GM18508 (cell line): ENCODE measurements around the gene RGS12.

Experiments
- ATAC-seq: cut with Tn5 transposase; IDR thresholded peaks from one replicate; pipeline ENCODE4 v1.9.1; 2021; ENCODE audit warnings: moderate number of reproducible peaks; ENCODE audit not compliant: insufficient read depth, unreplicated experiment

The RGS12 gene

DNA sequence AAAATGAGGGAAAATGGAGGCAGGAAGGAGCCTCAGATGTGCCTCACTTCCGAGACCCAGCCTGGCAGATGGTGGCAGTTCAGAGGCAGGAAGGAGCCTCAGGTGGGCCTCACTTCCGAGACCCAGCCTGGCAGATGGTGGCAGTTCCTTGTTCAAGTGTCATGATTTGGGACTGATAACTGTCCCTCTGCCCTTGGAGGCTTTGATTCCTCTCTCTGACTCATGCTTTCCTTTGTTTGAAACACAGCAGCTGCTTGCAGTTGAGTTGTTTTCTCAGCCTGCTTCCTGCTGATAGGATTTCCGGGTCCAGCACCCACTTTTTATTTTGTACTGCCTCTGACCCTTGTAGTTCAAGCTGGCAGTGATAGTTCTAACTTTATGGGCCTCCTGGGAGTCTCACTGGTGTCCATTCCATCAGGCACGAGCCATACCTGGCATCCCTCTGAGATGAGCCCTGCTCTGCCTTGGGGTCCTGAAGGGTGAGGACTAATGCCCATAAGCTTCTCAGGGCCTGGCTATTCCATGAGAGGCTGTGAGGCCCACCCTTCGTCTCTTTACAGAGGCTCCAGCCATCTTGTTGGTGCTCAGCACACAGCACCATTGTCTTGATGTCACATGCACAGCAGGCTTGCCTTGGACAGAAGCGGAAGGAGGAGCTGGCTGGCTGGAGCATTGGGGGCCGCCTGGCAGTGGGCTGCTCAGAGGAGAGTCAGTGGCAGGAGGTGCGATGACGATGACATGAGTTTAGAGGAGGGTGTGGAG lies 13.0 kb downstream of the RGS12 start:
- no peak for ATAC-seq

DNA sequence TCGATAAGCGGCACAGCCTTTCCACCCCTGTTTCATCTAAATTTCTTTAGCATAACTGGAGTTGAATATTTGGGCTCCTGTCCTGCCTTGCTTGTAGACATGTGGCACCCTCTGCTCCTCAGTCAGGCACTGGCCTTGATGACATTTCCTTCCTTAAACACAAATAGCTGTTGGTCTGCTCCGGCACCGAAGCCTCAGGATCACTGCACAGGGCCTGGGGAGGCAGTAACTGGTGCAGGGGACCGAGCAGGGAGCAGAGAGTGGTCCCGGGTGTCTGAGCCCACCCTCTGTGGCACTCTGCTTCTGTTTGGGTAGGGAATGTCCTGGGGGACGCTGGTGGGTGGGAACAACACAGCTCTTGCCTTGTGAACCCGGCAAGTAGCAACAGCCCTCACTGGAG lies 13.6 kb downstream of the RGS12 start:
- ATAC-seq: no peak

DNA sequence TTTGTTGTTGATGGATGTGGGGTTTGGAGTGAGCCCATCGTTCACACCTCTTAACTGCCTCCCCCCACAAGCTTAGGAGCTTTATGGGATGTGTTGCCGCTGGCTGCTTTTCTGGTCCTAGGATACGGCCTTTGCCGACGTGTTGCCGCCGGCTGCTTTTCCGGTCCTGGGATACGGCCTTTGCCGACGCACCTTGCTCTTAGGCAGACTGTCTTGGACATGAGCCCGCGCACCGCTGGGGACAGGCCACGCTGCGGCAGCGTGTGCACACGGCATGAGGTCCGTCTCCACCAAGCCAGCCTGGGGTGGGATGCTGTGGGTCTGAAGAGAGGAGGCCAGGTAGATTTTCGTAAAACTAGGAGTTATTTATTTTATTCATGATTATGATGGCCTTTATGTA lies 14.2 kb downstream of the RGS12 start:
- no peak for ATAC-seq

DNA sequence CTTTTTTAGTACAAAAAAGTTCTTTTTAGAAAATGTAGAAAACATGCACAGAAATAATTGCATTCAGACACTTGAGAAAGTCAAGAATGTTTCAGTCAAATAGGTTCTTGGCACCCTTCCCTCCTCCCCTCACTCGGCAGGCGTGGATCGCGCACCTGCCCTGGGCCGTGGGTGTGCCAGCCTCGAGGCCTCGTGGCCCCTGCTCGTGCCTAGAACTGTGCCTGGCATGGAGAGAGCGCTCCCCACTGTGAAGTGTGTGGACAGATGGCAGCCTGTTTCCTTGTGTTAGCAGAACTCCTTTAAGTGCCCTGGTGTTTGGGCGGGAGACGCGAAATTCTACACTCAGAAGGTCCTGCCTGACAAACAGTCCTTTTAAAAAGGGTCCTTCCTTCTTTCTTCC lies 14.7 kb downstream of the RGS12 start:
- no peak for ATAC-seq

DNA sequence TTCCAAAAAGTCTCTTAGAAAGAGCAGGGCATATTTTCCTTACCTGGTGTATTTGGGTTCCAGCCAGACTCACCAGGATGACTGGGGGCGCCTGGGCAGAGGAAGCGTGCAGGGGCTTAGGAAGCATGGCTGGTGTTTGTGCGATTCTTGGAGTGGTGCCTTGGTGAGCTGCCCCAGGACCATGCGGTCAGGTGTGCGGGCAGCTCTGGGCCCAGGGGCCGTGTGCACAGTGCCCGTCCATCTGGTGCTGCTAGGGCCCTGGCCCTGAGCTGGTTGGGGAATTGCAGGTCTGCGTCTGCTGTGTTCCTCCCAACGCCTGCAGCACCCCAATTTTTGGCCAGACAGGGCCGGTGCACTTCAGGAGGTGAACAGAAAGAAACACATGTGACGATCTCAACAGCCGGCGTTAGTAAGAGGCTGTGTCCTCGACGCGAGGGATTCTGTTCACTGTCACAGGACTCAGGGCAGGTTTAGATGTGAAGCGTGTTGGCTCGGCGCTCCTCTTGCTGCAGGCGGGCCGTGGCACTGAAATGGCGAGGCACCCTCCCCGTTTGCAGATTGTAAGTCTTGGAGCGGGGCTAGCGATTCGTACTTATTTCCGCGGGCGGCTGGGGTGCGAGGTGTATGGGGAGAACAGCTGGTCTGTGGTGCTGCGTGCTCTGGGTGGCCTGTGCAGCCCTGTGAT lies 15.2 kb downstream of the RGS12 start:
- no peak for ATAC-seq

DNA sequence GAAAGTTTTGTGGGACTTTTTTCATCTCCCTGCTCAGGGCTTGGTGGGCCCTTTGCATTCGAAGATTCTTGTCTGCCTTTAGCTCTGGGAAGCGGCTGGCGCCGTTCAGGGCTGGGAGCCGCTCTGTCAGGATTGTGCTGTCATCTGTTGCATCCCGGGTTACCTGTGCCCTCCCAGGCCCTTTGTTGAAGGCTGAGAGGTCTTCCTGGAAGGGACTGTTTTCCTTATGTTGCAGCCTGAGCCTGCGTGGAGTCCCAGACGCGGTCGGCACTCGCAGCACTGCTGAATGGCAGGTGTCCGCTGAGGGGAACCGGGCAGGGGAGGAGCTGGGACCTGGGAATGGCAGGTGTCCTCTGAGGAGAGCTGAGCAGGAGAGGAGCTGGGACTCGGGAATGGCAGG lies 15.9 kb downstream of the RGS12 start:
- no peak for ATAC-seq

DNA sequence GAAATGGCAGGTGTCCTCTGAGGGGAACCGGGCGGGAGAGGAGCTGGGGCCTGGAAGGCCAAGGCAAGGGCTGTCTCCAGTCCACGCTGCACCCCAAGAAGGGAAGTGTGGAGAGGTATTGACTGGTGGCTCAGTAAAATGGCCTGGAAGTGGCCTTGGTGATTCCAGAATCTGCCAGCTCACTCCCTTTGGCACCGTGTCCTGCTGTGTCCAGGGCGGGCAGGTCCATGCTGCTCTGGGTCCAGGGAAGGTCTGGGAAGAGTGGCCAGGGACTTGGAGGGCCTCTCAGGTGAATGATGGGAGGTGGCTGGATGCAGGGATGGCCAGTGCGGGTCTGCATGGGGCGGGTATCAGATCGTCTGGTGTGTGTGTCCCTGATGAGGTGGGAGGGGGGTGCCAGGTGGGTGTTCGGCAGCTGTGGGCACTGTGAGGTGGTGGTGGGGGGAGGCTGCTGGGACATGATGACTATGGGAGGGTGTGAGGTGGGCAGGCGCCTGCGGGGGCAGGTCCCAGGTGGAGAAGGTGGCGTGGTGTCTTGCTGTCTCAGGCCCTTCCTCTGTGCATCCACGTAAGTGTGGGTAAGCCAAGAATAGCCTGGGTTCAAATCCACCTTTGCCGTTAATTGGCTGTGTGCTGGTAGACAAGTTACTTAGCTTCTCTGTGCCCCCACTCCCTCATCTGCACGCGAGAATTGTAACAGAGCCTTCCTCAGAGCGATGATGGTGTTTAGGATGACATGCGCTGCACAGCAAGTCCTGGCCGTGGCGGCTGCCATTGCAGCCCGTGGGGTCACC lies 17.7 kb downstream of the RGS12 start:
- no peak for ATAC-seq

DNA sequence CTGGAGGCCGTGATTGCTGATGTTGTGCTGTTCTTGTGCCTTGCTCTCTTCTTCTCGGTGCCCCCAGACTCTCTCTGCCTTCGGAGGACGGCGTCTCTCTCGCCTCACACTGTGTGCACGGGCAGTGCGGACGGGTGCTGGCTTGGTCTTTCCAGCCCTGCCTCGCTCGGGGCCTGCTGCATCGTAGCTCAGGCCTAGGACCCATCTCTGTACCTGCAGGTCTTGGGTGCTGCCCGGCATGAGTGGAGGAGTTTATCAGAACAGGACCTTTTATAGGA lies 18.2 kb downstream of the RGS12 start:
- ATAC-seq: no peak

DNA sequence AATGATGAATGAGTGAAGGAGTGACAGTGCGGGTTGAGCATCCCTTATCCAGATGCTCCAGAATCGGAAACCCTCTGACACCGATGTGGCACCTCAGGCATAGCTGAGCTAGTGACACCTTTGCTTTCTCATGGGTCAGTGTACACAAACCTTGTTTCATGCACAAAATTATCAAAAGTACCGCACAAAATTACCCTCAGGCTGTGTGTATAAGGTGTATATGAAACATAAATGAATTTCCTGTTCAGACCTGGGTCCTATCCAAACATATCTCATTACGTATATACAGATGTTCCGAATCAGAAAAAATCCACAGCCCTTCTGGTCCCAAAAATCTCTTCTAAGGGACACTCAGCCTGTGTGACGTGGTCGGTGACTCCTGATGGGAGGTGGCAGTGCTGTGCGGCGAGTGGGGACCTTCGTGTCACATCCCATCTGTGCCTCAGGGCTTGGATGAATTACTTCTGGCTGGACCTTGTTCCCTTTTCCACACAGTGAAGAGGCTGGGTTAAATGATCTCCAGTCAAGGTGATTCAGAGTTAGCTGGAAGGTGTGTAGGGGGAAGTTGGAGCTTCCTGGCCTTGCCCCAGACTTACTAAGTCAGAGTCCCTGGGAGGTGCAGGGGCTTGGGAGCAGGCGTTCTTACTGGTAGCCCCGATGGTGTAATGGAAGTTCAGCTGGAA lies 18.8 kb downstream of the RGS12 start:
- ATAC-seq: no peak

DNA sequence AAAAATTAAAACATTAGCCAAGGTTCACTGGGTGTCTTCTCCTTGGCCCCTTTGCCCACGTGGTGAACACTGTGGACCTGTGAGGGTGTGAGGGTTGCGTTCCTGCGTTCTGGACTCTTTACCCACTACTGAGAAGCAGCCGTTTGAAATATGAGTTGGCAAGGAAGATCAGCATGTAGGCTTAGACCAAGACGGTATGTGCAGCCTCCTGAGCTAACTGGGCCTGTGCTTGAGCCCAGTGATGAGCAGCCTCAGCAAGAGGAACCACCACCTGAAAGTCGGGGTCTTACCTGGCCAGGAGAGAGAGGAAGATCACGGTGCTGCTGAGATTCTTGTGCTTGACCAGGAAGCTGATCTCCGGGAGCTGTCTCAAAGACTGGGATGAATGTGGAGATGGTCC lies 19.5 kb downstream of the RGS12 start:
- ATAC-seq: no peak

DNA sequence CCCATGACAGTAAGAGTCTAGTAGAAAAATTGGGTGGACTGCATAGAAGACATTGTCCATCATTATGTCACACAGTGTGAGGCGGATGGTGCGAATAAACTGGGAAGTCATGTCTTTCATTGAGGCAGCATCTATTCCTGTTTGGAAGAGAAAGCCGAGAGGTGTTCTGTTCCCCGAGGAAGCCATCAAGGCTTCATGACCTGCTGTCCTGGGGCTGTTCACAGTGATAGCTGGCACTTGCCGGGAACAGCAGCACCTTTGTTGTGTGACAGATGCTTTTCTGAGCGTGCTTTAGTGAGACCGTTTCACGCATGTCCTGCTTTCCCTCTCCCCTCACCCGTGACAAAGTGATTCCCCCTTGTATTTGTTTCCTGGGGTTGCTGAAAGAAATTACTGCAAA lies 20.3 kb downstream of the RGS12 start:
- ATAC-seq: no peak

DNA sequence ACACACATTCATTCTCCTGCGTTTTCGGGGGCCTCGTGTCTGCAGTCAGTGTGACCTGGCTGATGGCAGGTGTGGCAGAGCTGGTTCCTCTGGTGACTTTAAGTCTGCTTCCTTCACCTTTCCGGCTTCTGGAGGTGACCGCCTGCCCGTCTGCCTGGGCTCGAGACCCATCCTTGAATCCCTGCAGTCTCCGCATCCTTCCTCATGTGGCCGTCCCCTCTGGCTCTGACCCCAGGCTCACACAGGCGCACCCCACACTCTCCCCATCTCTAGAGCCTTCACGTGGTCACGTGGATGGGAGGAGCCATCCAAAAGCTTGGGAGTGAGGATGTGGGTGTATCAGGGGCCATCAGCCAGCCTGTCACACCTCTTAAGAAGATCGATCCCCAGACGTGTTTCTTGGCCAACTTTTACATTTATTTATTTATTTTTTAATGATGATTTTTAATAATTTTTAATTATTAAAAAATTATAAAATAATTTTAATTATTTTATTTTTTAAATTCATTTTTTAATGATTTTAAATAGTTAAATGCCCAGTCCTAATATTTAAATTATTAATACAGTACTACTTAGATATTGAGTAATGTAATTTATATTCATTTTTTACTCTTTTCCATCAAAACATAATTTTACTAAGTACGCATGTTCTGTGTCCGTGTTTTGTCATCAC lies 20.9 kb downstream of the RGS12 start:
- no peak for ATAC-seq

DNA sequence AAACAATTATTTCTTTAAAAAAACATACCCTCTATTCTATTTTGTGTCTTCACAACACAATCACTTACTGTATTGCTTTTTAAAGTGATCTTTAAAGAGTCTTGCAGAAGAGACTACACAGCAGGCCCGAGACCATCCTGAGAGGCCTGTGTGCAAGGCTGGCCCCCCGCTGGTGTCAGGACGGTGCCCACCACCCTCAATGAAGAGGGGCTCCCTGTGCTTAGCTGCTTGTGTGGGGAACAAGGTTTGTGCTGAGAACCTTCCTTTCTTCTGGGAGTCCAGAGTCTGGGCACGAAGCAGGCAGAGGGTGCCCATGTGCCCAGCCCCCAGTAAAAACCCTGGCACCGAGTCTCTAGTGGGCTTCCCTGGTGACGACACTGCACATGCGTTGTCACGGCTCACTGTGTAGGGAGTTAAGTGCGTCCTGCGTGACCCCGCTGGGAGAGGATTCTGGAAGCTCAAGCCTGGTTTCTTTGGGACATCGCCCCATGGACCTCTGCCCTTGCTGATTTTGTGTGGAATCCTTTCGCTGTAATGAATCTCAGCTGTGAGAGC lies 22.0 kb downstream of the RGS12 start:
- ATAC-seq: no peak

DNA sequence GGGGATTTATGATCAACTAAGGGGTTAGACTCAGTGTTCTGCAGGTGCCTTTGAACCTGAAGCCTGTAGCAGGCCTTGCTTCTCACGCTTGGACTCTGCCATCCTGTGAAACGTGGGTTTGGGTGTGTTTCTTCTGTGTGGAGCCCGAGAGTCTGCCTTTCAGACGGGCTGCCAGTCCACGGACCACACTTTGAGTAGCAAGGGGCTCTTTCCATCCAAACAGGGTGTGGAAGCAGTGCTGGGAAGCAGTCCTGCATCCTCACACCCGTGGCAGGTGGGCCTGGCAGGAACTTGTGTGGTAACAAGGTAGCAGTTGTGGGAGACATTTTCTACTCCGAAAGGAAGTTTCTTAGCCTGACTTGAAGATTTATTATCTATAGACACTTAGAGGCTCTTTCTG lies 22.7 kb downstream of the RGS12 start:
- ATAC-seq: no peak

DNA sequence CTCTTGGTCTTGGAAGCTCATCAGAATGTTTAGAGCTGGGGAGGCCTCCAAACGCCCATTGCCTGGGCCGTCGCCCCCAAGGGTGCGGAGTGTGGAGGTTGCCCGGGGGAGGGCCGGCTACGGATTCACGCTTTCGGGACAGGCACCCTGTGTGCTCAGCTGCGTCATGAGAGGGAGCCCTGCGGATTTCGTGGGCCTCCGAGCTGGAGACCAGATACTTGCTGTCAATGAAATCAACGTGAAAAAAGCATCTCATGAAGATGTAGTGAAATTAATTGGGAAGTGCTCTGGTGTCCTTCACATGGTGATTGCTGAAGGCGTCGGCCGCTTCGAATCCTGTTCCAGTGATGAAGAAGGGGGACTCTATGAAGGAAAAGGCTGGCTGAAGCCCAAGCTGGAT lies 23.3 kb downstream of the RGS12 start:
- ATAC-seq: no peak

DNA sequence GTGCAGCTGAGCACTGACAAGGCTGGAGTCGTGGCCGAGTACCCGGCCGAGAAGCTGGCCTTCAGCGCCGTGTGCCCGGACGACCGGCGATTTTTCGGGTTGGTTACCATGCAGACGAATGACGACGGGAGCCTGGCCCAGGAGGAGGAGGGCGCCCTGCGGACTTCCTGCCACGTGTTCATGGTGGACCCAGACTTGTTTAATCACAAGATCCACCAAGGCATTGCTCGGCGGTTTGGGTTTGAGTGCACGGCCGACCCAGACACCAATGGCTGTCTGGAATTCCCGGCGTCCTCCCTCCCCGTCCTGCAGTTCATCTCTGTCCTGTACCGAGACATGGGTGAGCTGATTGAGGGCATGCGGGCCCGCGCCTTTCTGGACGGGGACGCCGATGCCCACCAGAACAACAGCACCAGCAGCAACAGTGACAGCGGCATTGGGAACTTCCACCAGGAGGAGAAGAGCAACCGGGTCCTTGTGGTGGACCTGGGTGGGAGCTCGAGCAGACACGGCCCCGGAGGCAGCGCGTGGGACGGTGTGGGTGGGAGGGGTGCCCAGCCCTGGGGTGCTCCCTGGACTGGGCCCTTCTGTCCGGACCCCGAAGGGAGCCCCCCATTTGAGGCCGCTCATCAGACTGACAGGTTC lies 24.3 kb downstream of the RGS12 start:
- no peak for ATAC-seq

DNA sequence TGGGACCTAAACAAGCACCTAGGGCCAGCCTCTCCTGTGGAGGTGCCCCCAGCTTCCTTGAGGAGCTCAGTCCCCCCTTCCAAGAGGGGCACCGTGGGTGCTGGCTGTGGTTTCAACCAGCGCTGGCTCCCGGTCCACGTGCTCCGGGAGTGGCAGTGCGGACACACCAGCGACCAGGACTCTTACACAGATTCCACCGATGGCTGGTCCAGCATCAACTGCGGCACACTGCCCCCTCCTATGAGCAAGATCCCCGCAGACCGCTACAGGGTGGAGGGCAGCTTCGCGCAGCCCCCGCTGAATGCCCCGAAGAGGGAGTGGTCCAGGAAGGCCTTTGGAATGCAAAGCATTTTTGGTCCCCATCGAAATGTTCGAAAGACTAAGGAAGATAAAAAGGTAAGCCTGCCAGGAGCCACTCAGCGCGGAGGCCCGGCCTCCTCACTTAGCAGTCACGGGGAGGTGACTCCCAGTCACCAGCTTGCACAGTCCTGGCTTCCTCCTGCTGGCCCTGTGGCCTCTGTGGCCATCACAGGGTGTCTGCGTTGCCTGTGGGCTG lies 24.9 kb downstream of the RGS12 start:
- no peak for ATAC-seq

DNA sequence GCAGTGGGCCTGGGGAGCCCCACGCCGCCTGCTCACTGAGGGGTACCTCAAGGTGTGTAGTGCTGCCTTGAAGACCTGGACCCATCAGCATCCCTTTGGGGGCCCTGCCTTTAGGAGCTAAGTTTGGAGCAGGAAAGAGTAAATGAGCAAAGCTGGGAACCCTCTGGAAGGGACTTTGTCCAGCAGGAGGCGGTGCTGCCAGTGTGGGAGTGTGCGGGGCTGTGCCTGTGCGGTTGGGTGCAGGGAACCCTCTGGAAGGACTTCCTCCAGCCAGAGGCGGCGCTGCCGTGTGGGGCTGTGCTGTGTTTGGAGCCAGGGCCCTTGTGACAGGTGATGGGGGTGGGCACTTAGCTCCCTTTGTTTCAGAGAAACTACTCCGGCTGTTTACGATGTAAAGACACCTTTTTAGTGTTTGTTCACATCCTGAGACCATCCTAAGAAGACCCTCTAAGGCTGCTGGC lies 25.8 kb downstream of the RGS12 start:
- ATAC-seq: no peak

DNA sequence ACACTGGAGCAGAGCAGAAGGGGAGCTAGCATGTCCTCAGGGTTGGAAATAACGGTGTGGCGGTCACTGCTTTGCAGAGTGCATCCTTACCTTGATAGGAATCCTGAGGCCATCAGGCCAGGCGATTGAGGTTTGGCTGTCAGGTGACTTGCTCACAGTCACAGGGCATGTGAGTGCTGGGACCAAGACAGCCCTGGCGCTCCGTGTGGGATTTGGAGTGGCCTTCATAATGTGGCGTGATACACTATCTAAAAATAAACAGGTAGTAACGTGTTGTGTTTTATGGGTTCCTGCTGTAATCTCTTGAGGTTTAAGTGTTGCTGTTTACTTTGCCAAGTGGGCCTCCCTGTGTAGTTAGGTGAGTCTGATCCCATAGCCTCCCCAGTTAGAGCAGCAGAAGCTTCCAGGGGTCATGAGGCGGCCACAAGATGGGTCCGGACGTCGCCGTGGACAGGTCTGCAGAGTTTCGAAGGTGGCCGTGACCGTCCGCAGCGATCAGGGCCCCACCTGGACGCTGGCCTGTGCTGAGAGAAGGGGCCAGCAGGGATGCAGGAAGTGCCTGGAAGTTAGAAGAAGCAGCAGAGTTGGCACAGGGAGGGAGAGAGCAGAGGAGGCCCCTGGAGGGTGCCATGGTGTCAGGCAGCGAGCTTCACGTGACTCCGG lies 27.7 kb downstream of the RGS12 start:
- no peak for ATAC-seq
